Fibroblast of lung (primary cell): ENCODE data around the gene ETAA1. TPM values are rescaled to one million over a fixed set of nuclear protein-coding genes. Genes with fewer than 3 reads are reported as not detected.

Experiments used
- DNase-seq, 2 donors: peaks; one replicate each; pipeline versions ENCODE4 v3.0.0 to v3.0.0-alpha.2; 2010; ENCODE audit warnings: low read depth in 2 of 2
- H2AFZ ChIP-seq: 2 replicates; pipeline ENCODE4 v1.5.1; 2012; ENCODE audit warnings: low read length, control low read depth, inconsistent platforms
- H3K27ac ChIP-seq: 2 replicates; pipeline ENCODE4 v1.5.1; 2011; ENCODE audit warnings: low read length, control low read depth; ENCODE audit not compliant: insufficient read depth
- H3K27me3 ChIP-seq: 2 replicates; pipeline ENCODE4 v1.5.1; 2011; ENCODE audit warnings: mild to moderate bottlenecking, low read length; ENCODE audit not compliant: control insufficient read depth, insufficient read depth
- H3K36me3 ChIP-seq: 2 replicates; pipeline ENCODE4 v1.5.1; 2011; ENCODE audit warnings: low read length; ENCODE audit not compliant: control insufficient read depth, insufficient read depth
- H3K4me1 ChIP-seq: 2 replicates; pipeline ENCODE4 v1.5.1; 2011; ENCODE audit warnings: low read length; ENCODE audit not compliant: control insufficient read depth, insufficient read depth; ENCODE audit errors: extremely low read depth
- H3K4me2 ChIP-seq: 2 replicates; pipeline ENCODE4 v1.5.1; 2011; ENCODE audit warnings: low read length, control low read depth; ENCODE audit not compliant: insufficient read depth; ENCODE audit errors: extremely low read depth
- H3K4me3 ChIP-seq, 4 experiments: fragments of 200-600 bp in 1 of 4; sonication (generic) in 1 of 4; replicated peaks in 1 of 4; 2 replicates each; pipeline ENCODE4 v1.5.1; 2011 to 2016; ENCODE audit warnings: low read length in 4 of 4, low read depth in 3 of 4, mild to moderate bottlenecking in 3 of 4, control low read depth in 2 of 4, inconsistent platforms in 1 of 4, mixed read lengths in 1 of 4; ENCODE audit not compliant: insufficient read depth in 1 of 4; ENCODE audit errors: control extremely low read depth in 1 of 4
- H3K79me2 ChIP-seq: 2 replicates; pipeline ENCODE4 v1.5.1; 2012; ENCODE audit warnings: mild to moderate bottlenecking, low read length, inconsistent platforms; ENCODE audit not compliant: control insufficient read depth, insufficient read depth
- H3K9ac ChIP-seq: 2 replicates; pipeline ENCODE4 v1.5.1; 2011; ENCODE audit warnings: mild to moderate bottlenecking, low read length, control low read depth; ENCODE audit not compliant: insufficient read depth
- H3K9me3 ChIP-seq: 2 replicates; pipeline ENCODE4 v1.5.1; 2012; ENCODE audit warnings: low read depth, low read length; ENCODE audit not compliant: control insufficient read depth, insufficient read depth
- H4K20me1 ChIP-seq: 2 replicates; pipeline ENCODE4 v1.5.1; 2011; ENCODE audit warnings: low read length; ENCODE audit not compliant: control insufficient read depth, insufficient read depth; ENCODE audit errors: extremely low read depth
- CTCF ChIP-seq, 2 donors: IDR thresholded peaks in 1 of 2; conservative IDR thresholded peaks in 1 of 2; 1 replicate in 1 of 2; 2 replicates in 1 of 2; pipeline ENCODE4 v1.5.1; 2011 to 2012; ENCODE audit warnings: low read length in 2 of 2, control low read depth in 1 of 2, inconsistent platforms in 1 of 2, low read depth in 1 of 2, mild to moderate bottlenecking in 1 of 2
- EZH2 ChIP-seq: IDR thresholded peaks from 2 replicates; pipeline ENCODE4 v1.5.1; 2012; ENCODE audit warnings: low read length, control low read depth, mild to moderate bottlenecking; ENCODE audit errors: missing control alignments
- polyA plus RNA-seq, 2 donors: library from polyadenylated mRNA; depleted of rRNA in 1 of 2; stranded (reverse) in 1 of 2; unstranded in 1 of 2; fragments of >200 nt; gene quantifications; 2 replicates each; pipeline ENCODE4 v1.2.1, GENCODE V29; 2011 to 2012; ENCODE audit warnings: missing spikeins in 1 of 2
- total RNA-seq: library from RNA; depleted of rRNA; stranded (reverse); fragments of >200 nt; gene quantifications from 2 replicates; pipeline ENCODE4 v1.2.1, GENCODE V29; 2014

The ETAA1 gene
- total and polyA plus RNA-seq, 2 donors (not counting 1 experiment from before 2014, with no cell fraction given), result 14.1 to 19.2 TPM

- Histone ChIP-seq H3K9me3 (no peaks in the 10 kb centered on the region), H3K79me2 (no peaks in the 10 kb centered on the region), H3K27me3 (no peaks in the 10 kb centered on the region), H3K4me3 (no peak overlapping the region), H3K27ac (no peak overlapping the region), H2AFZ (no peak overlapping the region), H3K4me2 (no peak overlapping the region), H4K20me1 (no peaks in the 10 kb centered on the region), H3K4me1 (peaks cover 5% of the 10 kb centered on the region), H3K9ac (no peak overlapping the region), H3K36me3 (no peaks in the 10 kb centered on the region)
- TF ChIP-seq EZH2, result no peak
- TF ChIP-seq CTCF (conservative IDR thresholded peaks at IDR 0.05 in 1 of 2, IDR thresholded peaks at IDR 0.05 in 1 of 2; ENCODE audit: low read depth in 1 of 2, low read length in 2 of 2), result no peak
- no peak for DNase-seq
Observed at GRCh38 chr2:67384123-67384822, 12.9 kb upstream of the ETAA1 start.

- Histone ChIP-seq H3K27ac (peak overlapping the region; percentile 36), H3K27me3 (no peaks in the 10 kb centered on the region), H3K36me3 (no peaks in the 10 kb centered on the region), H3K9me3 (no peaks in the 10 kb centered on the region), H4K20me1 (no peaks in the 10 kb centered on the region), H3K4me1 (peaks cover 20% of the 10 kb centered on the region), H2AFZ (peak overlapping the region; percentile 34), H3K79me2 (no peaks in the 10 kb centered on the region), H3K4me3 (no peak overlapping the region), H3K4me2 (no peak overlapping the region), H3K9ac (no peak overlapping the region)
- TF ChIP-seq EZH2, result no peak
- no peak for TF ChIP-seq CTCF (conservative IDR thresholded peaks at IDR 0.05 in 1 of 2, IDR thresholded peaks at IDR 0.05 in 1 of 2; ENCODE audit: low read depth in 1 of 2, low read length in 2 of 2)
- DNase-seq, result no peak
Observed at GRCh38 chr2:67388680-67389079, 8.5 kb upstream of the ETAA1 start.

- Histone ChIP-seq H2AFZ (peak overlapping the region; percentile 34), H4K20me1 (no peaks in the 10 kb centered on the region), H3K27ac (peak overlapping the region; percentile 60)
Observed at GRCh38 chr2:67389286-67389685, 7.8 kb upstream of the ETAA1 start.

More at GRCh38 chr2:67389286-67389685, 7.8 kb upstream of the ETAA1 start:
- TF ChIP-seq EZH2 (no peak), CTCF (conservative IDR thresholded peaks at IDR 0.05 in 1 of 2, IDR thresholded peaks at IDR 0.05 in 1 of 2; ENCODE audit: low read depth in 1 of 2, low read length in 2 of 2) (no peak)
- Histone ChIP-seq H3K4me2 (peak overlapping the region; percentile 48), H3K9me3 (no peaks in the 10 kb centered on the region), H3K36me3 (no peaks in the 10 kb centered on the region), H3K4me1 (peaks cover 20% of the 10 kb centered on the region), H3K79me2 (no peaks in the 10 kb centered on the region), H3K4me3 (no peak overlapping the region), H3K9ac (no peak overlapping the region), H3K27me3 (no peaks in the 10 kb centered on the region)
- DNase-seq, result peak; percentile 62 to 82
